Right lobe of liver (tissue), 6 donors: ENCODE data around the gene MMP21. TPM values are rescaled to one million over a fixed set of nuclear protein-coding genes. Genes with fewer than 3 reads are reported as not detected.

Source experiments
- ATAC-seq, 4 donors: fragments of 200-7000 bp; cut with Tn5 transposase; one replicate each; pipeline ENCODE4 v1.9.1; 2020; ENCODE audit warnings: mild to moderate bottlenecking in 4 of 4, moderate library complexity in 4 of 4
- DNase-seq, 3 donors: peaks; one replicate each; pipeline ENCODE4 v3.0.0-alpha.2; 2020
- H3K27ac ChIP-seq, 3 donors: fragments of 200-600 bp; one replicate each; pipeline ENCODE4 v1.8.0; 2022
- H3K27me3 ChIP-seq, 2 donors: fragments of 200-600 bp; one replicate each; pipeline ENCODE4 v1.8.0; 2022
- H3K36me3 ChIP-seq, 4 donors: fragments of 200-600 bp; sonication (generic) in 1 of 4; one replicate each; pipeline versions ENCODE4 v1.5.1 to v1.8.0; 2017 to 2022; ENCODE audit warnings: control low read depth in 1 of 4
- H3K4me1 ChIP-seq, 4 donors: fragments of 200-600 bp; sonication (generic) in 1 of 4; one replicate each; pipeline versions ENCODE4 v1.5.1 to v1.8.0; 2017 to 2022; ENCODE audit warnings: control low read depth in 1 of 4
- H3K4me3 ChIP-seq, 3 donors: fragments of 200-600 bp; one replicate each; pipeline ENCODE4 v1.8.0; 2022
- H3K9me3 ChIP-seq, 4 donors: fragments of 200-600 bp; sonication (generic) in 1 of 4; one replicate each; pipeline versions ENCODE4 v1.5.1 to v1.8.0; 2017 to 2022; ENCODE audit warnings: control low read depth in 1 of 4
- POLR2A ChIP-seq: fragments of 450-650 bp; IDR thresholded peaks from one replicate; pipeline ENCODE4 v1.6.1; 2017; ENCODE audit warnings: antibody characterized with exemption, mild to moderate bottlenecking
- WGBS: methylation state at CpG from one replicate; pipeline ENCODE4 v1.1.6; 2018; ENCODE audit warnings: low coverage, low lambda C conversion rate; ENCODE audit not compliant: insufficient coverage; ENCODE audit errors: missing lambda C conversion rate; 5-methylcytosine and 5-hydroxymethylcytosine counted together
- intact Hi-C, 2 donors: fragments of 100-400 bp; cut with DNase I; formaldehyde crosslinking; loops; one replicate each; pipeline versions ENCODE4 v1.11.2 to v1.14.1; 2022
- total RNA-seq, 6 experiments: library from RNA; depleted of rRNA in 2 of 6; stranded (reverse); fragments of >200 nt in 2 of 6; fragmentation: NEBNext Ultra II Directional in 3 of 6; extraction: Animal tissue kit (Norgen Biotek cat#: 25700) in 3 of 6; gene quantifications; one replicate each; pipeline versions ENCODE4 v1.1.0 to v1.2.4, GENCODE V29; 2016 to 2023
- TF ChIP-seq, protein P1 (sequence below), 4 donors: fragments of 200-600 bp in 3 of 4; fragments of 450-650 bp in 1 of 4; IDR thresholded peaks; one replicate each; pipeline versions ENCODE4 v1.5.1 to v1.8.0; 2016 to 2022; ENCODE audit warnings: antibody characterized with exemption in 4 of 4, mild to moderate bottlenecking in 2 of 4
- donor health status: DM: no; HTN: yes; CAD: no.
- donor health status: DM: no; HTN: no; CAD: no.
- donor health status: DM: no; HTN: no; CAD: no.
- donor health status: DM: no; HTN: yes; CAD: no.
- donor health status: DM: no; HTN: yes; CAD: no.

MMP21 gene
- total RNA-seq, 6 experiments from 2014 or later, result 0.10 to 0.25 (median 0.14) TPM; not detected in 1

DNA sequence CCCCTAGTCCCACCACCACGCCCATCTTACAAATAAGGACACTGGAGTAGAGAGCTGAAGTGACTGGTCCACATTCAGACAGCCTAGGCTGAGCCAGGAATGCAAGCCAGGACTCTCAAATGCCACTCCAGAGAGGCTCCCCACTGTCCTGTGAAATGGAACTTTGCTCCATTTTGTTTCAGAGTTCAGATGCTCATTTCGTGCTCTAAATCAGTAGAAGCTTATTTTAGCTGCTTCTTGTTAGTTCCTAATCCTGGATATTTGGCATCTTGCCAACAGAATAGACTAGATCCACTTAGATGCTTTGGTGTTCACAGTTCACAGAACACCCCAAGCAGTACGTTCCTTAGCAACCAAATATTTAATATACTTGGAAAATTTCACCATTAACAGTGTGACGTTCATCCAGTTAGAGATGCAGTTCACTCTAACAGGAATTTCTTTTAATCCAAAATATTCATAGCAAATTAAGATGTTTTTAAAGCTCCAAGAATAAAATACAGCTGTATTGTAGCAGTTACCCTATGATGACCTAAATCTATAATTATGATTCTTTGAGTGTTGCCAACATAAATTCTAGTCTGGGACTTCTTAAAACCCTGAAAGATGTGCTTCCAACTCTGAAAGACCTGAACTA lies 7.3 kb downstream of the MMP21 start:
- H3K4me3 ChIP-seq, result no peak overlapping the region
- no peaks in the 10 kb centered on the region for H3K27me3 ChIP-seq
- H3K27ac ChIP-seq, result no peak overlapping the region
- no peak for DNase-seq
- TF ChIP-seq, protein P1, sequence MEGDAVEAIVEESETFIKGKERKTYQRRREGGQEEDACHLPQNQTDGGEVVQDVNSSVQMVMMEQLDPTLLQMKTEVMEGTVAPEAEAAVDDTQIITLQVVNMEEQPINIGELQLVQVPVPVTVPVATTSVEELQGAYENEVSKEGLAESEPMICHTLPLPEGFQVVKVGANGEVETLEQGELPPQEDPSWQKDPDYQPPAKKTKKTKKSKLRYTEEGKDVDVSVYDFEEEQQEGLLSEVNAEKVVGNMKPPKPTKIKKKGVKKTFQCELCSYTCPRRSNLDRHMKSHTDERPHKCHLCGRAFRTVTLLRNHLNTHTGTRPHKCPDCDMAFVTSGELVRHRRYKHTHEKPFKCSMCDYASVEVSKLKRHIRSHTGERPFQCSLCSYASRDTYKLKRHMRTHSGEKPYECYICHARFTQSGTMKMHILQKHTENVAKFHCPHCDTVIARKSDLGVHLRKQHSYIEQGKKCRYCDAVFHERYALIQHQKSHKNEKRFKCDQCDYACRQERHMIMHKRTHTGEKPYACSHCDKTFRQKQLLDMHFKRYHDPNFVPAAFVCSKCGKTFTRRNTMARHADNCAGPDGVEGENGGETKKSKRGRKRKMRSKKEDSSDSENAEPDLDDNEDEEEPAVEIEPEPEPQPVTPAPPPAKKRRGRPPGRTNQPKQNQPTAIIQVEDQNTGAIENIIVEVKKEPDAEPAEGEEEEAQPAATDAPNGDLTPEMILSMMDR (IDR thresholded peaks at IDR 0.05), result no peak
- no peak for TF ChIP-seq POLR2A
- H3K4me1 ChIP-seq, result no peaks in the 10 kb centered on the region
- peaks cover 0 to 13% (median 2%) of the 10 kb centered on the region in 4 donors for H3K36me3 ChIP-seq
- peak in 1 of 4 donors; percentile 17 for ATAC-seq
- 65% methylated on average over 4 of the region's 4 CpGs for WGBS
- H3K9me3 ChIP-seq, result no peaks in the 10 kb centered on the region
- intact Hi-C loops, result no loop called here

DNA sequence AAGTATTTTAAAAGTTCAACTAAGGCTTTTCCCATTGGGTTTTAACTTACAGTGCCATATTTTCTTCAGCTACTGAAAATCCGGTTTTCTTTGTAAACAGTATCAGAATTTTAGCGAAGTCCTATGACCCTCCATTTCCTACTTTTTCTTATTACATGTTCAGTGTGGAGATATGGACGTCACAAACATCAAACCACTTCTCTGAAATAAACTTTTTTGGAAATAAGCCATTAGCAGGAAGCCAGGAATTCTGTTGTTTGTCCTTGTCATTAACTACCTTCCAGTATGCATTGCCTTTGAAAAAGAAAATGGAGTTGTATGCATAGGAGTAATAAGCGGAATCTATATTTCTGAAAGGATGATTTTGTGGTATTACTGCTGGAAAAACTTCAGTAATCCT lies 9.1 kb downstream of the MMP21 start:
- intact Hi-C loops, result no loop called here
- Histone ChIP-seq H3K27me3 (no peaks in the 10 kb centered on the region), H3K4me3 (no peak overlapping the region), H3K4me1 (no peaks in the 10 kb centered on the region), H3K27ac (no peak overlapping the region), H3K9me3 (no peaks in the 10 kb centered on the region), H3K36me3 (peaks cover 0 to 18% (median 6%) of the 10 kb centered on the region in 4 donors)
- peak in 1 of 4 donors; percentile 34 for ATAC-seq
- 74% methylated on average over 4 of the region's 4 CpGs for WGBS
- no peak for TF ChIP-seq POLR2A
- TF ChIP-seq, protein P1 (IDR thresholded peaks at IDR 0.05), result no peak
- no peak for DNase-seq

DNA sequence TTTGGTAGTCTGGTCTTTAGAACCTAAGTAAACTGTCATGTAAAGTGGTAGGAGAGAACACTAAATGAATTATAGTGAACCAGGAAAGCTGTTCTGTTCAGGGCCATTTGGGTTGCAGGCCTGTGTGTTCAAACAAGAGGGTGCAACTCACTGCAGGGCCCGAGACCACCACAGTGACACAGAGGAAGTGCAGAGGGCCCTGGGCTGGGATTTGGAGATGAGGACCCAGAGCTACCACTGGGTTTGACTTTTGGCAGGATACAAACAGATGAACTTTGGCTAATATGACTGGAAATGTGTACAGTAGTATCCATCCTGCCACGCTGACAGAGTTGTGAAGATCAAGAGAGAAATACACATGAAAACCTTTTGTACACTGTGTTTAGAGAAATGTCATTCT lies 9.8 kb downstream of the MMP21 start:
- H3K4me3 ChIP-seq, result no peak overlapping the region
- no peak for DNase-seq
- peaks cover 0 to 18% (median 6%) of the 10 kb centered on the region in 4 donors for H3K36me3 ChIP-seq
- TF ChIP-seq POLR2A, result no peak
- TF ChIP-seq, protein P1 (IDR thresholded peaks at IDR 0.05), result no peak
- no peaks in the 10 kb centered on the region for H3K4me1 ChIP-seq
- H3K9me3 ChIP-seq, result no peaks in the 10 kb centered on the region
- intact Hi-C loops, result no loop called here
- H3K27me3 ChIP-seq, result no peaks in the 10 kb centered on the region
- WGBS, result 100% methylated on average over 1 of the region's 2 CpGs
- ATAC-seq, result no peak
- no peak overlapping the region for H3K27ac ChIP-seq

DNA sequence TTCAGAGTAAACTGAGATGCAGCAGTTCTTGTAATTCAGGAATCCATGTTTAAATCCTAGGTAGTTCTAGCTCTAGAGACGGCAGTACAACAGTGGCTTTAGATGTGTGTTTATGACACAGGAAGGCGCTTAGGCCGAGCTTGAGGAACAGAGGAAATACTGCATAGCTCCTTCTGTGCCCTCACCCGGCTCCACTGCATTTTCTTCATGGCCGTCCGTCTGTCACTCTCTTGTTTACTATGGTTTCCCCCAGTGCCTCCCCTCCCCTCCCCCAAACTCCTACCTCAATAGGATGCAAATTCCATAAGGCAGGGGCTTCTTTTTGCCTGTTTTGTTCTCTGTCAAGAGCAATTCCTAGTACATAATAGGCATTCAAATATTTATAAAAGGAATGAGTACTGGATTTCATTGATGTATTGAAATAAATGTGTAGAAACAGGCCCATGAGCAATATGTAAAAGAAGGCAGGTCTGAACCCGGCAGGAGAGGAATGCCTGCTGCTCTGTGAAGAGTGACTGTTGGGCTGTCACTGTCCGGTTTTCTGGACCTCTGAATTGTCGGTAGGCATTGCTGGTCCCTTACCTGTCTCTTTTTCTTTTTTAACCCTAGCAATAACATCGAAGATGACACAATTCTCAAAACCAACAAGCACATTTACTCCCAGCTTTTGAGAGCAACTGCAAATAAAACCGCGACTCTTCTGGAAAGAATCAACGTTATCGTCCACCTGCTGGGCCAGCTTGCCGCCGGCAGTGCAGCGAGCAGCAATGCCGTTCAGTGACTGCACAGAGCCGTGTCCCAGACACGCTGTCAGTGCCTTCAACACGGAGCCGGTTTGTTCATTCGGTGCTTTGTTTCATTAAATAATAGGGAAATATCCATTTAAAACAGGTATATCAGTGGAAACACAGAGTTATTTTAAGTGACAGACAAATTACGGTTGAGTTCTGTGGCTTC lies 12.7 kb downstream of the MMP21 start:
- Histone ChIP-seq H3K9me3 (no peaks in the 10 kb centered on the region), H3K4me1 (no peaks in the 10 kb centered on the region), H3K27me3 (no peaks in the 10 kb centered on the region), H3K36me3 (peaks cover 0 to 33% (median 6%) of the 10 kb centered on the region in 4 donors), H3K4me3 (no peak overlapping the region), H3K27ac (no peak overlapping the region)
- WGBS, result 89% methylated on average over 20 of the region's 24 CpGs
- intact Hi-C loops, result no loop called here
- DNase-seq (no peak), ATAC-seq (peak in 2 of 4 donors; percentile 35 to 63)
- no peak for TF ChIP-seq POLR2A
- TF ChIP-seq, protein P1 (IDR thresholded peaks at IDR 0.05), result no peak
